ENCODE data around the gene CFAP90.

DNA sequence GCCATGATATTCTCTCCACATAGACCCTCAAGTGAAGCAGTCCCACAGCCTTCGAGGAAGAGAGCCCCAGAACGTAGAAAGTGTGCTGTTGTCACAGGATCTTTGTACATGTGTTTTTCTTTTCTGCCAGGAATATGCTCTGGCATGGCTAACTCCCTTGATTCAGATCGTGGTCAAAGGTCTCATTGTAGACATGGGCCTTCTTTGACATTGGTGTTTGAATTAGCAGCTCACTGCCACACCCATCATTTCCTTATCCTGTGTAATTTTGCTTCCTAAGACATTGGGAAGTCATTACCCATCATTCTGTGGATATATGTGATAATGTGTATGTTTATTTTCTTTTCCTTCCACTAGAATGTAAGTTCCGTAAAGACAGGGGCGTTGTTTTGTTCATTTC is 43.5 kb upstream of the CFAP90 start:
- TF ChIP-seq CTCF (IDR thresholded peaks at IDR 0.05) (no peak), POLR2AphosphoS5 (IDR thresholded peaks at IDR 0.05) (no peak)
